ENCODE measurements around the gene DPP7.
"Not testable (repeated sequence)": the region's sequence is repeated elsewhere in the genome, so short reads cannot be mapped to it uniquely, and the experiment has no call there.

GRCh38 chr9:137062798-137063197 is 51.7 kb downstream of the DPP7 start:
- TF ChIP-seq NR2C1 (IDR thresholded peaks at IDR 0.05); GABPA (IDR thresholded peaks at IDR 0.05; ENCODE audit: low read depth); NFIC (IDR thresholded peaks at IDR 0.05; ENCODE audit: low read depth, low read length); CTCF (IDR thresholded peaks at IDR 0.05 in 2 of 3, conservative IDR thresholded peaks at IDR 0.05 in 1 of 3; ENCODE audit: control insufficient read depth in 2 of 3, extremely low read depth in 1 of 3, insufficient read depth in 1 of 3, low read depth in 3 of 3, low read length in 3 of 3); EP300 (IDR thresholded peaks at IDR 0.05; ENCODE audit: borderline replicate concordance in 1 of 2, control insufficient read depth in 1 of 2, low read depth in 2 of 2, low read length in 2 of 2); SP1 (IDR thresholded peaks at IDR 0.05; ENCODE audit: low read depth, low read length); TARDBP (IDR thresholded peaks at IDR 0.05; ENCODE audit: borderline replicate concordance); CREB1 (IDR thresholded peaks at IDR 0.05; ENCODE audit: low read depth): not testable (repeated sequence)
